ENCODE data around the gene ABCA6.

DNA sequence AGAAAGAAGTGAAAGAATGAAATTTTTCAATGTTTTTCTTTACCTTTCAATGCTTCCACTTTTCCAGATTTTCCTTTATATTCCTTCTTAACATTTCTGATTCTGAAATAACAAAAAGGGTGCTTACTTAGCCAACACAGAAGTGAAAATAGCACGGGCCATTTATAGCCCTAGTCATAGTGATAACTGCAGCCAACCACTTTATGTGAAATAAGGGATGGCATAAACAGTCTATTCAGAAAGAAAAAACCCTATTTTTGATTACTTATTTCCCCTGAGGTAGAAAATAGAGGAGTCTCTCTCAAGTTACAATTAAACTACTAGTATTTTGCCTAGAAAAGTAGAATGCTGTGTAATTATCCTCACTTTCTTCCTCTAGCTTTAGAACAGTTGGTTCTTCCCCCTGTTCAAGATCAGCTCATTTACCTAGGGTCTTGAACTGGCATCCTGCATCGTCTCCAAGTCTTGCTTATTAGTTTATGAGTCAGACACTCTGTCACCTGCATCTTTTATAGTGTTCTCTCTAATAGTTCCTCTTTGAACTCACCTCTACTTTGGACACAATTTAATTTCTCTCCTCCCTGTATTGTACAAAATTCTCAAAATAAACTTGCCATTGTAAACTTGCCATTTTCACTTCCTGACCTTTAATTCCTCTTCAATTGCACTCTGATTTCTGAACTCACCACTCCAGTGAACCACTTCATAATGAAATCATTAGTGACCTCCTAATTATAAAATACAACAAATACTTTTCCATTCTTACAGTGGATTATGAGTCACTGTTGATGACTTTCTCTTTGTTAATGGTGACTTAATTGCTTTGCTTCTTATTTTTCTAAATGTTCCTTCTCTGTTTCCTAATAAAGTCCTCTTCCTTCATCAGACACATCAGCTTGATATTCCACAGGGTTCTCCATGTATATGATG is 23.6 kb downstream of the ABCA6 start:
- TF ChIP-seq CTCF (IDR thresholded peaks at IDR 0.05; ENCODE audit: low read length) (no peak), EZH2 (IDR thresholded peaks at IDR 0.05; ENCODE audit: borderline replicate concordance, low read length) (no peak)
